GM12801 (cell line): Measurements from ENCODE around the gene SPEG.

ENCODE experiments used
- TF ChIP-seq, protein P1 (sequence below): IDR thresholded peaks from one replicate; pipeline ENCODE4 v1.5.1; 2011; ENCODE audit warnings: control low read depth; ENCODE audit not compliant: insufficient read length; ENCODE audit errors: extremely low read depth

Gene SPEG

DNA sequence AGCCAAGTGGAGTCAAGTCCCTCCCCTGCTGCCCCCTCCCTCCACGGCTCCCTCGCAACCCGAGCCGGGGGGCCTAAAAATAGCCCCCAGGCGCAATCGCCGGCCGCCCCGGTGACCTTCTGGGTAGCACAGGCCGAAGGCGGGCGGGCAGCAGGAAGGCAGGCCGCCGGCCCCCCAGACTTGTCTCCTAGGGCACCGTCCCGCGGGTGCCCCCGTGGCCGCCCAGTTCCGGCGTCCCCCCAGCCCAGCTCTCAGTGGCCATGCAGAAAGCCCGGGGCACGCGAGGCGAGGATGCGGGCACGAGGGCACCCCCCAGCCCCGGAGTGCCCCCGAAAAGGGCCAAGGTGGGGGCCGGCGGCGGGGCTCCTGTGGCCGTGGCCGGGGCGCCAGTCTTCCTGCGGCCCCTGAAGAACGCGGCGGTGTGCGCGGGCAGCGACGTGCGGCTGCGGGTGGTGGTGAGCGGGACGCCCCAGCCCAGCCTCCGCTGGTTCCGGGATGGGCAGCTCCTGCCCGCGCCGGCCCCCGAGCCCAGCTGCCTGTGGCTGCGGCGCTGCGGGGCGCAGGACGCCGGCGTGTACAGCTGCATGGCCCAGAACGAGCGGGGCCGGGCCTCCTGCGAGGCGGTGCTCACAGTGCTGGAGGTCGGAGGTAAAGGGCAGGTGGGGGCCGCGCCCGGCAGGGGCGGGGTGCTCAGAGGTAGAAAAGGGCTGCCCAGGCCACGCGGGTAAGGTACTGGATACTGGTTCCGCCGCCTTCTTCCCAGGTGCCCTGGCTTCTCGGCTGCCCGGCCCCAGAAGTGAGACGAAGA lies at the start of gene SPEG:
TSS of gene SPEG (plus strand) at position 126 of the 808 bp plus-strand sequence. CDS start at position 261, 135 bp downstream.
- TF ChIP-seq, protein P1, sequence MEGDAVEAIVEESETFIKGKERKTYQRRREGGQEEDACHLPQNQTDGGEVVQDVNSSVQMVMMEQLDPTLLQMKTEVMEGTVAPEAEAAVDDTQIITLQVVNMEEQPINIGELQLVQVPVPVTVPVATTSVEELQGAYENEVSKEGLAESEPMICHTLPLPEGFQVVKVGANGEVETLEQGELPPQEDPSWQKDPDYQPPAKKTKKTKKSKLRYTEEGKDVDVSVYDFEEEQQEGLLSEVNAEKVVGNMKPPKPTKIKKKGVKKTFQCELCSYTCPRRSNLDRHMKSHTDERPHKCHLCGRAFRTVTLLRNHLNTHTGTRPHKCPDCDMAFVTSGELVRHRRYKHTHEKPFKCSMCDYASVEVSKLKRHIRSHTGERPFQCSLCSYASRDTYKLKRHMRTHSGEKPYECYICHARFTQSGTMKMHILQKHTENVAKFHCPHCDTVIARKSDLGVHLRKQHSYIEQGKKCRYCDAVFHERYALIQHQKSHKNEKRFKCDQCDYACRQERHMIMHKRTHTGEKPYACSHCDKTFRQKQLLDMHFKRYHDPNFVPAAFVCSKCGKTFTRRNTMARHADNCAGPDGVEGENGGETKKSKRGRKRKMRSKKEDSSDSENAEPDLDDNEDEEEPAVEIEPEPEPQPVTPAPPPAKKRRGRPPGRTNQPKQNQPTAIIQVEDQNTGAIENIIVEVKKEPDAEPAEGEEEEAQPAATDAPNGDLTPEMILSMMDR, result no peak

DNA sequence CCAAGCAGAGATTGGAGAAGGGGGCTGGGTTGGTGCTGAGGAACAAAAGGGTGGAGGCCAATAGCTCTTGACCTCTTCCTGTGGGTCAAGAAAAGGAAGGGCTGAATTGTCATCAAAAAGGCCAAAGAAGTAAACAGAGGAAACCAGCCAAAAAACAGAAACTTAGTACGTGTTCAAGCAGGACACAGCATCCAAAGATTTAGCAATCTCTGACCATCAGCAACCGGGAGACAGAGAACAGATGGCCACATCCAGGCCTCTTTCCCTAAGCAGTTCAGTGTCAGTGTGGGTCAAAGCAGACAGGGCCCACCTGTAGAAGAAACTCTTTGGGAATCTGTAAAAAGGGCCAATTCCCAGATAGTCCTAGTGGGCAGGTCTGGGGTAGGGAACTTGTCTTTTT lies 49.8 kb upstream of the SPEG start:
- TF ChIP-seq, protein P1, result no peak

DNA sequence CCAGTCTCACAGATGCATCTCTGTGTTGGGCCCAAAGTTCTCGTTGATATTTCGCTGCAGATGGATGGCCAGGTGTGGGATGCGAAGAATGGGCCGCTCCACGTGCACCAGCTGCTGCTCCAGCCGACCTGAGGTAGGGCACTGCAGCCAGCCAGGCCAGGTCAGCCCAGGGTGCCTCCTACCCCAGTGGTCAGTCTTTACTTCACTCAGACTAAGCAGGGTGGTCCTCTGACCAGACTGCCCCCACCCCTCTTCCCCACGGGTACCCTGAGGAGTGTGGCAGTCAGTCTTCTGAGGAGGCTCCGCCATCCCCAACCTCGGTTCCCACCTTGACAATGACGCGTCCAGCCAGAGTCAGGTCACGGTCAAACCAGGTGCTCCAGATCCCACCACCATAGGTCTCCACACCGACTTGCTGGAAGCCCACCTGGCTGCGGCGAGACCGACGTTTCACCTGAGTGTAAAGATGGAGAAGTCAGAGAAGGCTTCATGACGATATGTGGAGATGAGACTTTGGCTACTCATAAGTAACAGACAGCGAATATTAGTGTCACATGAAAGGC lies 48.6 kb upstream of the SPEG start:
- TF ChIP-seq, protein P1, result no peak

DNA sequence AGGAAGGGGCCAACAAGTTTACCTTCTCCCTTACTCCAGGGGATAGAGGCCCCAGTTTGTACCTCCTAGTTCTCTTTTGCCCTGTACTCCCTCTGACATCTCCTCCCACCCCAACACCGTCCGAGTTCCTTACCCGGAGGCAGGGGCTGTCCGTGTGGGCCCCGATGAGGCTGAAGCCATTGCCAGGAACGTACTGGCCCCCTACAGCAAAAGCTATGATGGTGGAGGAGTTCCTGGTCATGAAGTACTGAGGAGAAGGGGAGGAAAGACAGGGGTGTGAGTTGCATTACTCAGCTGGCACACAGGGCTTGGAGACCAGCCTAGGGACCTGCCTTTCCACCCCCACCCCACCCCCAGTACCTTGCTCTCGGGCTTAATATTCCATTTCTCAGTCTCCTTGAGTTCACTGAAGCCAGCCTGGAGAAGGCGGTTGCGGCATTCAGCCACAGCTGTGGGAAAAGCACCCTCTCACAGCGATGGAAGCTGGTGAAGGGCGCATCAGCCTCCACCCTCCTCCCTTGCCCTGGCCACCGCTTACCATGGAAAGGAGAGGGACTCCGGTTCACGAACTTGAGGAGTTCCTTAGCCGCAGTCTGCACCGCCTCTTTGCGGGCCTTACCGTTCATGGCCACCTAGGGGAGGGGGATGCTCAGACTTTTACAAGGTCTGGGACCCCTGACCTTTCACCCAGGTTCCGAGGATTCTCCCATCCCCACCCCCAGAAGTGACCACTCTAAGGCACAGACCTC lies 47.9 kb upstream of the SPEG start:
- TF ChIP-seq, protein P1, result no peak

DNA sequence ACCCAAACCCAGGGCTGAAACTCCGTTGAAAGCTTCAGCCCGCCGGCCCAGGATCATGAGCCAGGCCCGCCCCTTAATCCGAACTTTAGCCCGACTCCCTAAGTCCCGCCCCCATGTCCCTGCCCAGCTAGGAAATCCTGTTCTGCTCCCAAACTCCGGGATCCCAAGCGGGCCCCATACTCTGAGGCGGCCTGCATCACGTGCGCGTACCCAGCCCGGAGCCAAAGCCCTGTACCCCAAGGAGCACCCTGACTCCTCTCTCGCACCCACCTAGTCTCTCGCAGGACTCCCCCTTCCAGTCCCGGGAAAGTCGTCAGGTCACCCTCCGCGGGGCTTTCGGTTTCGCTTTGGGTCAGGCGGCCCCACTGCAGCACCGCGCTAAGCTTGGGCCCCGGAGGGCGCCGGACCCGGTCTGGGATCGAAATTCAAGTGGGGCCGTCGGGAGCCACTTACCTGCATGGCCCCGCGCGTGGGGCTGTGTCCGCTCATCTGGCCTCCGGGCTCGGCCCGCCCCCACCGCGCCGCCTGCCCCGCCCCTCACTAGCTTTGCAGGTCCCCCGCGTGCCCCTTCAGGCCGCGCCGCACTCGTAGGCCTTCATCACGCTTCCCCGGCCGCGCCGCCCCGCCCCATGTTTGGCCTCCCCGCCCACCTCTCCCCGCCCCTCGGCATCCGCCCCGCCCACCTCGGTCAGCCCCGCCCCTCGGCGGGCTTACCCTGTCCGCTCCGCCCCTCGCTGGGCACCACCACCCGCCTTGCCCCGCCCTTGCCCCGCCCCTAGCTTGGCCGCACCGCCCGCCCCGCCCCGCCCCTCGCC lies 47.1 kb upstream of the SPEG start, which contains the start of gene DNPEP:
TSS of gene DNPEP (minus strand) at position 607 of the 815 bp plus-strand sequence. CDS start at position 489, 118 bp downstream.
- TF ChIP-seq, protein P1, result no peak

DNA sequence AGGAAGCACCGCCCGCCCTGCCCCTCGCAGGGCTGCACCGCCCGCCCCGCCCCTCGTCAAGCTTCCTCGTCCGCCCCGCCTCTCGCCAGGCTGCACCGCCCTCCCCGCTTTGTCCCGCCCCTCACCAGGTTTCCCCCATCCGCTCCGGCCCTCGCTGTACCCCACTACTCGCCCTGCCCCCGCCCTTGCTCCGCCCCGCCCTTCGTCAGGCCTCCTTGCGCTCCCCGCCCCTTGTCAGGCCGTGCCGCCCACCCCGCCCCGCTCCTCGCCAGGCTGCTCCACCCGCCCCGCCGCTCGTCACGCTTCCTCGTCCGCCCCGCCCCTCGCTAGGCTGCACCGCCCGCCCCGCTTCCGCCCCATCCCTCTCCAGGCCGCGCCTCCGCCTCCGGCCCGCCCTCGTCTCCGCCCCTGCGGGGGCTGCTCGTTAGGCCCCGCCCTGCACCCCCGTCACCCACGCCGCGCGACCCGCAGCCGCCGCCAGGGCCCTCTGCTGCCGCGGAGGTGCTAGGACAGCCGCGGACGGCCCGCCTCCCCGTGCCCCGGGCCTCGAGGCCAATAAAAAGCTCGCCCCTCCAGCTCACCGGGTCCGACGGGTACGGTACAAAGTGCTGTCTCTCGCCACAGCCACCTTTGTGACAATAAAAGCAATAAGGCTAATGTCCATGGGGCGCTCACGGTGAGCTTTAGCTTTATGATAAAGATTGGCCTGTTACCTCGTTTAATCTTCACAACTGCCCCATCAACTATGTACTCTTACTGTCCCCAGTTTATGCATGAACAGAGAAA lies 46.3 kb upstream of the SPEG start:
- TF ChIP-seq, protein P1, result no peak
